Astrocyte (in vitro differentiated cells and primary cell): Measurements from ENCODE around the gene FAM168A. TPM values are rescaled to one million over a fixed set of nuclear protein-coding genes. Genes with fewer than 3 reads are reported as not detected.

Experiments used
- DNase-seq: peaks from one replicate; pipeline ENCODE4 v3.0.0-alpha.2; 2010; ENCODE audit warnings: low read depth
- FAIRE-seq: peaks from 2 replicates; lab custom pipeline; 2011; peaks lifted over from hg19 to GRCh38; lab: Jason Lieb, UNC
- H2AFZ ChIP-seq: 2 replicates; pipeline ENCODE4 v1.6.0; 2012; ENCODE audit warnings: low read depth, low read length, inconsistent platforms
- H3K27ac ChIP-seq: 2 replicates; pipeline ENCODE4 v1.5.1; 2011; ENCODE audit warnings: low read depth, low read length, inconsistent platforms
- H3K27me3 ChIP-seq: 2 replicates; pipeline ENCODE4 v1.6.0; 2011; ENCODE audit warnings: low read length, inconsistent platforms; ENCODE audit not compliant: insufficient read depth
- H3K36me3 ChIP-seq: 2 replicates; pipeline ENCODE4 v1.5.1; 2011; ENCODE audit warnings: low read length, inconsistent platforms; ENCODE audit not compliant: insufficient read depth
- H3K4me1 ChIP-seq: 2 replicates; pipeline ENCODE4 v1.5.1; 2011; ENCODE audit warnings: low read length, inconsistent platforms; ENCODE audit not compliant: insufficient read depth
- H3K4me2 ChIP-seq: 2 replicates; pipeline ENCODE4 v1.6.0; 2012; ENCODE audit warnings: low read length, inconsistent platforms
- H3K4me3 ChIP-seq: 2 replicates; pipeline ENCODE4 v1.5.1; 2011; ENCODE audit warnings: low read depth, mild to moderate bottlenecking, low read length, inconsistent platforms; ENCODE audit not compliant: insufficient read depth
- H3K79me2 ChIP-seq: 2 replicates; pipeline ENCODE4 v1.6.0; 2012; ENCODE audit warnings: mild to moderate bottlenecking, low read length, inconsistent platforms; ENCODE audit not compliant: insufficient read depth
- H3K9ac ChIP-seq: 2 replicates; pipeline ENCODE4 v1.6.0; 2012; ENCODE audit warnings: mild to moderate bottlenecking, low read length, inconsistent platforms
- H3K9me3 ChIP-seq: 2 replicates; pipeline ENCODE4 v1.5.1; 2012; ENCODE audit warnings: low read depth, mild to moderate bottlenecking, low read length, inconsistent platforms; ENCODE audit not compliant: insufficient read depth
- H4K20me1 ChIP-seq: 2 replicates; pipeline ENCODE4 v1.6.0; 2012; ENCODE audit warnings: low read length, inconsistent platforms; ENCODE audit not compliant: insufficient read depth
- H3K27ac Mint-ChIP-seq: one replicate; pipeline ENCODE4 v1.8.0; 2021; ENCODE audit warnings: mild to moderate bottlenecking, mixed read lengths; ENCODE audit not compliant: unreplicated experiment
- H3K27me3 Mint-ChIP-seq: one replicate; pipeline ENCODE4 v1.8.0; 2021; ENCODE audit warnings: low read depth, mixed read lengths; ENCODE audit not compliant: unreplicated experiment
- H3K36me3 Mint-ChIP-seq: one replicate; pipeline ENCODE4 v1.8.0; 2021; ENCODE audit warnings: low read depth, mixed read lengths; ENCODE audit not compliant: unreplicated experiment
- H3K4me1 Mint-ChIP-seq: one replicate; pipeline ENCODE4 v1.8.0; 2021; ENCODE audit warnings: low read depth, mixed read lengths; ENCODE audit not compliant: unreplicated experiment
- H3K4me3 Mint-ChIP-seq: one replicate; pipeline ENCODE4 v1.8.0; 2021; ENCODE audit warnings: mild to moderate bottlenecking, moderate library complexity, mixed read lengths; ENCODE audit not compliant: unreplicated experiment
- H3K9me3 Mint-ChIP-seq: one replicate; pipeline ENCODE4 v1.8.0; 2021; ENCODE audit warnings: mild to moderate bottlenecking, mixed read lengths; ENCODE audit not compliant: unreplicated experiment
- CTCF ChIP-seq: IDR thresholded peaks from 2 replicates; pipeline ENCODE4 v1.5.1; 2011; ENCODE audit warnings: low read depth, mild to moderate bottlenecking, inconsistent platforms, low read length, moderate library complexity; ENCODE audit not compliant: insufficient read depth
- EZH2 ChIP-seq: IDR thresholded peaks from 2 replicates; pipeline ENCODE4 v1.6.1; 2012; ENCODE audit warnings: mild to moderate bottlenecking, low read length, inconsistent platforms; ENCODE audit not compliant: insufficient read depth
- total RNA-seq: library from RNA; stranded (reverse); gene quantifications from 2 replicates; pipeline ENCODE4 v1.2.1, GENCODE V29; 2021

FAM168A gene
- total RNA-seq, 1 donor from 2014 or later = 44.8 TPM

GRCh38 chr11:73464347-73464746, 133.6 kb downstream of the FAM168A start:
- Histone ChIP-seq H4K20me1 (peaks cover 31% of the 10 kb centered on the region), H3K79me2 (no peaks in the 10 kb centered on the region), H3K4me3 (no peak overlapping the region), H3K27ac (no peak overlapping the region), H3K9ac (no peak overlapping the region), H3K4me1 (peaks cover 4% of the 10 kb centered on the region), H3K9me3 (no peaks in the 10 kb centered on the region), H3K36me3 (no peaks in the 10 kb centered on the region), H3K27me3 (no peaks in the 10 kb centered on the region), H2AFZ (no peak overlapping the region), H3K4me2 (no peak overlapping the region)
- no peaks in the 10 kb centered on the region for H3K9me3 Mint-ChIP-seq
- TF ChIP-seq EZH2 (no peak), CTCF (no peak)
- DNase-seq (peak; percentile 68), FAIRE-seq (no peak)
- H3K27me3 Mint-ChIP-seq = no peaks in the 10 kb centered on the region
- H3K27ac Mint-ChIP-seq = peak overlapping the region; percentile 66
- H3K4me1 Mint-ChIP-seq = peaks cover 38% of the 10 kb centered on the region
- H3K4me3 Mint-ChIP-seq = peak overlapping the region; percentile 67
- H3K36me3 Mint-ChIP-seq = peaks cover 4% of the 10 kb centered on the region

GRCh38 chr11:73463359-73463758, 134.6 kb downstream of the FAM168A start:
- Histone ChIP-seq H3K36me3 (no peaks in the 10 kb centered on the region), H3K4me1 (peaks cover 4% of the 10 kb centered on the region), H3K9me3 (no peaks in the 10 kb centered on the region), H3K4me3 (no peak overlapping the region), H3K9ac (no peak overlapping the region), H3K27me3 (no peaks in the 10 kb centered on the region), H3K27ac (no peak overlapping the region), H3K4me2 (peak overlapping the region; percentile 7), H2AFZ (no peak overlapping the region), H3K79me2 (no peaks in the 10 kb centered on the region), H4K20me1 (peaks cover 26% of the 10 kb centered on the region)
- Mint-ChIP-seq H3K27ac (peak overlapping the region; percentile 67), H3K9me3 (no peaks in the 10 kb centered on the region), H3K4me1 (peaks cover 38% of the 10 kb centered on the region), H3K27me3 (no peaks in the 10 kb centered on the region), H3K4me3 (peak overlapping the region; percentile 18), H3K36me3 (peaks cover 2% of the 10 kb centered on the region)
- FAIRE-seq = peak; percentile 23
- peak; percentile 73 for DNase-seq
- no peak for TF ChIP-seq EZH2
- TF ChIP-seq CTCF = no peak

- H3K79me2 ChIP-seq = no peaks in the 10 kb centered on the region
- H3K36me3 ChIP-seq = no peaks in the 10 kb centered on the region
- Mint-ChIP-seq H3K27me3 (no peaks in the 10 kb centered on the region), H3K27ac (no peak overlapping the region), H3K36me3 (peaks cover 2% of the 10 kb centered on the region), H3K4me1 (peaks cover 38% of the 10 kb centered on the region), H3K4me3 (no peak overlapping the region), H3K9me3 (no peaks in the 10 kb centered on the region)
- H3K4me1 ChIP-seq = peaks cover 4% of the 10 kb centered on the region
- no peaks in the 10 kb centered on the region for H3K27me3 ChIP-seq
- no peak overlapping the region for H3K9ac ChIP-seq
- no peaks in the 10 kb centered on the region for H3K9me3 ChIP-seq
- H3K4me3 ChIP-seq = no peak overlapping the region
- H3K27ac ChIP-seq = no peak overlapping the region
- H3K4me2 ChIP-seq = no peak overlapping the region
- H2AFZ ChIP-seq = no peak overlapping the region
- DNase-seq (no peak), FAIRE-seq (no peak)
- H4K20me1 ChIP-seq = peaks cover 24% of the 10 kb centered on the region
- no peak for TF ChIP-seq CTCF
- no peak for TF ChIP-seq EZH2
Measured at GRCh38 chr11:73461964-73462363, 135.9 kb downstream of the FAM168A start.
